Dendritic cell treated with granulocyte-macrophage colony-stimulating factor and Interleukin-4, amounts not matched to agents 40 ng/mL and 50 ng/mL, for 4 days (primary cell): ENCODE data around the gene SLITRK3.
"Not testable (repeated sequence)": the region's sequence is repeated elsewhere in the genome, so short reads cannot be mapped to it uniquely, and the experiment has no call there.

ENCODE experiments used
- H3K27ac Mint-ChIP-seq: one replicate; pipeline ENCODE4 v1.8.0; 2022; ENCODE audit warnings: mild to moderate bottlenecking, mixed read lengths
- H3K27me3 Mint-ChIP-seq: one replicate; pipeline ENCODE4 v1.8.0; 2022; ENCODE audit warnings: mild to moderate bottlenecking, mixed read lengths
- H3K36me3 Mint-ChIP-seq: one replicate; pipeline ENCODE4 v1.8.0; 2022; ENCODE audit warnings: low read depth, mixed read lengths
- H3K4me1 Mint-ChIP-seq: one replicate; pipeline ENCODE4 v1.8.0; 2022; ENCODE audit warnings: low read depth, mixed read lengths
- H3K4me3 Mint-ChIP-seq: one replicate; pipeline ENCODE4 v1.8.0; 2022; ENCODE audit warnings: mild to moderate bottlenecking, moderate library complexity, mixed read lengths
- H3K9me3 Mint-ChIP-seq: one replicate; pipeline ENCODE4 v1.8.0; 2022; ENCODE audit warnings: mixed read lengths
- intact Hi-C: fragments of 100-400 bp; cut with micrococcal nuclease; formaldehyde crosslinking; loops from one replicate; pipeline ENCODE4 v1.15.0; 2022

Gene SLITRK3

DNA sequence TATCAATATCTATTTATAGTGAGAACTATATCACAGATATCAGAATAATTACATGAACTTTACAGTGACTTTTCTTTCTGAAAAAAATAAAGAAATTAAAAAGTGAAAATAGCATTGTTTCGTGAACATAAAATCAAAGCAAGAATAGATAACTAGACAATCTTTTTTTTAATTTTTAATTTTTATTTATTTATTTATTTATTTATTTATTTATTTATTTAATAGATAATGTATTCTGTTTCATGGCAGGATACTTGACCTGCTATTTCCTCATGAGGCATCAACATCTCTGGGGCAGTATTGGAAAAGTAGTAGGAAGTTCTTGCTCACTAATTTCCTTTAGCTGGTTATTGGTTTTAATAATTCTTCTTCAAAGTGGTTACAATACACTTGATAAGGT, 33.3 kb downstream of the SLITRK3 start:
- H3K9me3 Mint-ChIP-seq, result no peaks in the 10 kb centered on the region
- H3K27ac Mint-ChIP-seq, result no peak overlapping the region
- no peaks in the 10 kb centered on the region for H3K27me3 Mint-ChIP-seq
- no peak overlapping the region for H3K4me3 Mint-ChIP-seq
- no peaks in the 10 kb centered on the region for H3K36me3 Mint-ChIP-seq
- intact Hi-C loops, result no loop called here
- H3K4me1 Mint-ChIP-seq, result no peaks in the 10 kb centered on the region

GRCh38 chr3:165159760-165160421, 36.3 kb downstream of the SLITRK3 start:
- intact Hi-C loops, result no loop called here
- Mint-ChIP-seq H3K36me3 (no peaks in the 10 kb centered on the region), H3K4me1 (no peaks in the 10 kb centered on the region), H3K9me3 (no peaks in the 10 kb centered on the region), H3K4me3 (no peak overlapping the region), H3K27ac (no peak overlapping the region), H3K27me3 (no peaks in the 10 kb centered on the region)

GRCh38 chr3:165158011-165158410, 38.2 kb downstream of the SLITRK3 start:
- Mint-ChIP-seq H3K4me3 (no peak overlapping the region), H3K27me3 (no peaks in the 10 kb centered on the region), H3K9me3 (no peaks in the 10 kb centered on the region), H3K4me1 (no peaks in the 10 kb centered on the region), H3K27ac (no peak overlapping the region), H3K36me3 (no peaks in the 10 kb centered on the region)
- intact Hi-C loops, result no loop called here

DNA sequence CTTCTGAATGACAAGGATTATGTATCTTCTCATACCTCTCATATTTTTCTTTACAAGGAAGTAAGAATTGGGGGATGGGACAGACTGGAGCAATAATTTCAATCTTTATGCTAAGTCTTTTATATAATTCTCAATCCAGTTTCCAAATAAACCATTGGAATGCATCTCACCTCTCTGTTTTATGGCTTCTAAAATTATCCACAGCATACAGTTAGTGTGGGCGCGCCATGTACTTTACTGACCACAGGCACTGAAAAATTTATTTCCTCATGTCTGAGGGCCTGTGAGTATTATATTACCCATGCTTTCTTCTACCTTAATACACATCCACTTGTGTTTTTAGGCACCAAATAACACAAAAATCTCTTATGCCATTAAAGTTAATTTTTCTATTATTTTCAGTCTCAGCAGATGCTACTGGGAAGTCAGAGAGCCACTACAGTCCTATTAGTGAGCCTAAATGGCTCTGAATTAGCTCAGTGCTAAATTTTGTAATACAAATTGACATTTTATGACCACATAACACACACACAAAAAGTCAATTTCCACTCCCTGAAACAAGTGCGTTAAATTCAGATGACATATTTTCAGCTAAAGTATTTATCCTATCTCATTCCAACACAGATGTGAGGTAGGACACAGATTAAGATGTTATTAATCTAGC, 39.3 kb downstream of the SLITRK3 start:
- intact Hi-C loops, result no loop called here
- Mint-ChIP-seq H3K9me3 (no peaks in the 10 kb centered on the region), H3K27ac (no peak overlapping the region), H3K4me3 (no peak overlapping the region), H3K4me1 (no peaks in the 10 kb centered on the region), H3K27me3 (no peaks in the 10 kb centered on the region), H3K36me3 (no peaks in the 10 kb centered on the region)

DNA sequence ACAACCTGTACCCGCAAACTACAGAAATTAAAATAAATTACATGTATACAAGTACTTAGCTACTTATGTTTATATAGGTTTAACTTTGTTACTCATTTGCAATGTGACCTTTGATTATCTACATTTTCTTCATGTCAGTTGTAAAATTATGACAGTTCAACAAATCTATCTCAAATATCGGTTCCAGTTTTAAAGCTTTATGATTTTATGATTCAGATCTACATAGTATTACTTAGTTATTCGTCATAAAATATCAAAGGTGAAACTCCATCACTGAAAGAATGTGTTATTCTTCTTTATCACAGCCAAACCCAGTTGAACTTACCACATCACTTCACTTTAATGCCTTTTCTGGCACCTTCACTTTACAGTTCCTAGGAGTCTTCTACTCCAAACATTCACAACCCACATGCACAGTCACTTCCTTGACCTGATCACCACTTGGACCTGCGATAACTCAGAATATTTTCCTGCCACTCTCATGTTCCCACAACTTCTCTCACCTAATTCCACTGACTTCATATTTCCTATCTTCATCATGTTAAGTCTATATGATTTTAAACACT, 47.2 kb downstream of the SLITRK3 start:
- intact Hi-C loops, result no loop called here
- no peaks in the 10 kb centered on the region for H3K27me3 Mint-ChIP-seq
- no peak overlapping the region for H3K4me3 Mint-ChIP-seq
- no peaks in the 10 kb centered on the region for H3K36me3 Mint-ChIP-seq
- no peaks in the 10 kb centered on the region for H3K4me1 Mint-ChIP-seq
- H3K27ac Mint-ChIP-seq, result no peak overlapping the region
- no peaks in the 10 kb centered on the region for H3K9me3 Mint-ChIP-seq

DNA sequence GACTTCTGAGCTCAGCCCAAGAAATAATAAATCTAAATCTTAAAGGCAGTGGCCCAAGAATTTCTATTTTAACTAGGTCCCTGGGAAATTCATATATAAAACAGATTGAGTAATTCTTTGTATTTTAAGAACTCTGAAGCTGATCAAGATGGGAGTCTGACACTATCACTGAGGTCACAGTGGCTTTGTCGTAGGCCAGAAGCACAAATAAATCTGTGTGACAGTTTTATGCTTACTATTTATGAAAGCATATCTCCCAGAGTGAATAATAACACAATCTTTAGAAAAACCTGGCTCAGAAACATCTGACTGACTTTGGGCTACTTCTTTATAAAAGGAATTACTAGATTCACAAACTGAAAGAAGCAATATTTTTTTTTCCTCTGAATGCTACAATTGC, 51.9 kb downstream of the SLITRK3 start:
- no peaks in the 10 kb centered on the region for H3K36me3 Mint-ChIP-seq
- H3K9me3 Mint-ChIP-seq, result peaks cover 2% of the 10 kb centered on the region
- no peak overlapping the region for H3K4me3 Mint-ChIP-seq
- no peak overlapping the region for H3K27ac Mint-ChIP-seq
- no peaks in the 10 kb centered on the region for H3K27me3 Mint-ChIP-seq
- H3K4me1 Mint-ChIP-seq, result no peaks in the 10 kb centered on the region
- intact Hi-C loops, result no loop called here

- H3K4me1 Mint-ChIP-seq, H3K27me3 Mint-ChIP-seq, intact Hi-C loops, H3K4me3 Mint-ChIP-seq, H3K27ac Mint-ChIP-seq, H3K36me3 Mint-ChIP-seq: not testable (repeated sequence)
- H3K9me3 Mint-ChIP-seq, result peaks cover 23% of the 10 kb centered on the region
These were observed 56.3 kb downstream of the SLITRK3 start for GRCh38 chr3:165139918-165140317.
